Femur (tissue), 1 donor: ENCODE measurements around the gene KREMEN2.
"Not testable (repeated sequence)": the region's sequence is repeated elsewhere in the genome, so short reads cannot be mapped to it uniquely, and the experiment has no call there.

ENCODE experiments used
- DNase-seq: peaks from one replicate; pipeline ENCODE4 v3.0.0-alpha.2; 2017

The KREMEN2 gene

GRCh38 chr16:2943716-2944115, 20.4 kb upstream of the KREMEN2 start:
- not testable (repeated sequence) for DNase-seq

GRCh38 chr16:2946649-2947048, 17.4 kb upstream of the KREMEN2 start:
- DNase-seq, result no peak

- no peak for DNase-seq
These were observed 15.0 kb upstream of the KREMEN2 start for GRCh38 chr16:2948807-2949704.

GRCh38 chr16:2949705-2950352, 14.2 kb upstream of the KREMEN2 start:
- no peak for DNase-seq

GRCh38 chr16:2950353-2950724, 13.7 kb upstream of the KREMEN2 start:
- no peak for DNase-seq

GRCh38 chr16:2950773-2951172, 13.3 kb upstream of the KREMEN2 start:
- DNase-seq, result no peak

- no peak for DNase-seq
These were observed 11.4 kb upstream of the KREMEN2 start for GRCh38 chr16:2952679-2953078.

- DNase-seq, result peak; percentile 36
These were observed 10.1 kb upstream of the KREMEN2 start for GRCh38 chr16:2953706-2954627.

- no peak for DNase-seq
These were observed 9.3 kb upstream of the KREMEN2 start for GRCh38 chr16:2954656-2955381.

GRCh38 chr16:2955438-2955778, 8.7 kb upstream of the KREMEN2 start:
- no peak for DNase-seq

GRCh38 chr16:2955779-2956578, 8.1 kb upstream of the KREMEN2 start:
- DNase-seq, result peak; percentile 45

GRCh38 chr16:2956579-2956956, 7.5 kb upstream of the KREMEN2 start:
- no peak for DNase-seq

GRCh38 chr16:2959206-2959605, 4.9 kb upstream of the KREMEN2 start:
- no peak for DNase-seq

GRCh38 chr16:2960183-2961010, 3.7 kb upstream of the KREMEN2 start:
- DNase-seq, result no peak

- no peak for DNase-seq
These were observed 1.6 kb upstream of the KREMEN2 start for GRCh38 chr16:2962334-2963073.

GRCh38 chr16:2963074-2963722, 877 bp upstream of the KREMEN2 start:
- DNase-seq, result no peak

- no peak for DNase-seq
These were observed 631 bp downstream of the KREMEN2 start for GRCh38 chr16:2964475-2965336.

GRCh38 chr16:2966043-2966807, 2.1 kb downstream of the KREMEN2 start:
- no peak for DNase-seq
